GM10248 (cell line): ENCODE results near the gene KANSL1.
"Not testable (repeated sequence)": the region's sequence is repeated elsewhere in the genome, so short reads cannot be mapped to it uniquely, and the experiment has no call there.

Experiments
- CTCF ChIA-PET: fragments of 300-600 bp; sonication (Branson Sonifier 250); formaldehyde crosslinking; extraction: SDS; loops from one replicate; lab custom pipeline; 2021; ENCODE audit warnings: antibody characterized with exemption; lab: Yijun Ruan, JAX
- POLR2A ChIA-PET: fragments of 350-650 bp; sonication (Branson Sonifier 250); formaldehyde crosslinking; extraction: SDS; loops from one replicate; lab custom pipeline; 2020; ENCODE audit warnings: antibody characterized with exemption; lab: Yijun Ruan, JAX
- DNase-seq: peaks from one replicate; pipeline ENCODE4 v3.0.0; 2012; ENCODE audit errors: extremely low spot score
- CTCF ChIP-seq: IDR thresholded peaks from 2 replicates; pipeline ENCODE4 v1.5.1; 2012; ENCODE audit warnings: mild to moderate bottlenecking, low read depth; ENCODE audit errors: extremely low read depth, missing control alignments, control extremely low read depth

The KANSL1 gene

GRCh38 chr17:46088595-46088994, 104.6 kb downstream of the KANSL1 start:
- POLR2A ChIA-PET: no interaction called here

GRCh38 chr17:46087871-46088270, 105.4 kb downstream of the KANSL1 start:
- POLR2A ChIA-PET, DNase-seq: not testable (repeated sequence)
- CTCF ChIA-PET: interaction anchor here (0.9 to 1.9 kb wide), 5 partner anchors 8 to 37 kb away, joined by 3 to 6 read pairs (median 3); no protein-coding TSS in a partner anchor

More at GRCh38 chr17:46088595-46088994, 104.6 kb downstream of the KANSL1 start:
- TF ChIP-seq CTCF: no peak
- CTCF ChIA-PET: interaction anchor here (1.1 to 1.3 kb wide), 4 partner anchors 9 to 76 kb away, joined by 3 to 5 read pairs (median 3); no protein-coding TSS in a partner anchor
- DNase-seq: no peak

GRCh38 chr17:46086821-46087220, 106.4 kb downstream of the KANSL1 start:
- POLR2A ChIA-PET: no interaction called here
- CTCF ChIA-PET: interaction anchor here (0.9 to 1.9 kb wide), 2 partner anchors 9 to 36 kb away, joined by 3 to 6 read pairs; no protein-coding TSS in a partner anchor
- TF ChIP-seq CTCF: no peak
- DNase-seq: no peak

- no peak for TF ChIP-seq CTCF
- no peak for DNase-seq
- ChIA-PET CTCF (interaction anchor here (1.7 kb wide), 1 partner anchor 14 kb away, joined by 4 read pairs; no protein-coding TSS in a partner anchor), POLR2A (no interaction called here)
Observed at GRCh38 chr17:46085522-46085921, 107.7 kb downstream of the KANSL1 start.

GRCh38 chr17:46082257-46082656, 111.0 kb downstream of the KANSL1 start:
- TF ChIP-seq CTCF: no peak
- CTCF ChIA-PET: interaction anchor here (0.9 to 1.5 kb wide), 3 partner anchors 15 to 41 kb away, joined by 3 to 5 read pairs (median 4); no protein-coding TSS in a partner anchor
- POLR2A ChIA-PET: no interaction called here
- DNase-seq: no peak

- no peak for TF ChIP-seq CTCF
- ChIA-PET CTCF (interaction anchor here (1.1 to 1.8 kb wide), 2 partner anchors 11 to 19 kb away, joined by 3 to 5 read pairs; no protein-coding TSS in a partner anchor), POLR2A (no interaction called here)
- DNase-seq: no peak
Observed at GRCh38 chr17:46081018-46081320, 112.3 kb downstream of the KANSL1 start.

GRCh38 chr17:46080118-46081017, 112.9 kb downstream of the KANSL1 start:
- ChIA-PET CTCF (interaction anchor here (0.8 to 1.8 kb wide), 2 partner anchors 8 to 12 kb away, joined by 5 read pairs; no protein-coding TSS in a partner anchor), POLR2A (no interaction called here)
- TF ChIP-seq CTCF: no peak
- no peak for DNase-seq
